ENCODE results near the gene STAP2.

Gene STAP2

DNA sequence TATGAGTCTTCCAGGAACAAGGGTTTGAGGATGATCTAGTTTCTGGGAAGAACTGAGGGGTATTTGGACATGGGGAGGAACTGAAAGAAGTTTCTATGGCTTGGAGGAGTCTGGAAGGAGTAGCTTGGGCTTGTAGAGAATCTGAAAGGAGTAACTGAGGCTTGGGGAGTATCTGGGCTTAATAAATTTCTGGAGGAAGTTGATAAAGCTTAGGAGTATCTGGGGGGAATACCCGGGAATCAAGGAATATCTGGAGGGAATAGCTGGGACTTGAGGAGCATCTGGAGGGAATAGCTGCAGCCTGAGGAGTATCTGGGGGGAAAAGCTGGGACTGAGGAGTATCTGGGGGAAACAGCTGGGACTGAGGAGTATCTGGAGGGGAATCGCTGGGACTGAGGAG, 18.2 kb downstream of the STAP2 start:
- Histone ChIP-seq H2BK15ac (ENCODE audit: low read length) (no peak overlapping the region), H3K79me1 (ENCODE audit: low read depth, low read length) (peaks cover 2% of the 10 kb centered on the region), H2BK120ac (ENCODE audit: low read depth, low read length) (no peak overlapping the region), H2AK5ac (ENCODE audit: low read depth, low read length) (no peak overlapping the region), H3K4ac (ENCODE audit: low read length) (no peak overlapping the region), H3K27ac (replicated peaks; ENCODE audit: low read length) (no peak overlapping the region), H3K14ac (ENCODE audit: low read length) (no peak overlapping the region), H3K4me2 (ENCODE audit: insufficient read depth, low read length, poor library complexity, severe bottlenecking) (no peak overlapping the region), H3K4me1 (ENCODE audit: control insufficient read depth in 2 of 2, insufficient read depth in 1 of 2, low read depth in 1 of 2, low read length in 2 of 2) (no peaks in the 10 kb centered on the region), H3K9ac (ENCODE audit: low read depth, low read length, poor library complexity) (no peak overlapping the region), H3K9me3 (replicated peaks in 1 of 2; ENCODE audit: control insufficient read depth in 2 of 2, insufficient read depth in 1 of 2, low read depth in 1 of 2, low read length in 2 of 2) (peaks cover 6 to 10% of the 10 kb centered on the region in 2 donors), H3K23ac (ENCODE audit: low read depth, low read length, poor library complexity) (no peak overlapping the region), H4K91ac (ENCODE audit: low read depth, low read length, poor library complexity) (no peak overlapping the region), H3K36me3 (replicated peaks in 1 of 2; ENCODE audit: control insufficient read depth in 2 of 2, insufficient read depth in 2 of 2, low read length in 2 of 2) (peaks cover 19 to 29% of the 10 kb centered on the region in 2 donors), H4K8ac (ENCODE audit: low read depth, low read length) (no peak overlapping the region), H3K27me3 (ENCODE audit: control insufficient read depth in 3 of 3, insufficient read depth in 3 of 3, low read depth in 1 of 3, low read length in 3 of 3) (no peaks in the 10 kb centered on the region), H2AFZ (ENCODE audit: low read length) (no peak overlapping the region), H3K18ac (ENCODE audit: low read length) (no peak overlapping the region), H3K4me3 (ENCODE audit: low read length in 2 of 2) (no peak overlapping the region), H2BK5ac (ENCODE audit: low read length) (no peak overlapping the region), H2BK12ac (ENCODE audit: low read length) (no peak overlapping the region)
- WGBS, 2 donors (ENCODE audit: extremely low coverage in 2 of 2, insufficient read length in 2 of 2, insufficient replicate concordance in 1 of 2), result no CpG with 5 or more reads among the region's 2 CpGs
- DNase-seq (ENCODE audit: low spot score), result no peak

DNA sequence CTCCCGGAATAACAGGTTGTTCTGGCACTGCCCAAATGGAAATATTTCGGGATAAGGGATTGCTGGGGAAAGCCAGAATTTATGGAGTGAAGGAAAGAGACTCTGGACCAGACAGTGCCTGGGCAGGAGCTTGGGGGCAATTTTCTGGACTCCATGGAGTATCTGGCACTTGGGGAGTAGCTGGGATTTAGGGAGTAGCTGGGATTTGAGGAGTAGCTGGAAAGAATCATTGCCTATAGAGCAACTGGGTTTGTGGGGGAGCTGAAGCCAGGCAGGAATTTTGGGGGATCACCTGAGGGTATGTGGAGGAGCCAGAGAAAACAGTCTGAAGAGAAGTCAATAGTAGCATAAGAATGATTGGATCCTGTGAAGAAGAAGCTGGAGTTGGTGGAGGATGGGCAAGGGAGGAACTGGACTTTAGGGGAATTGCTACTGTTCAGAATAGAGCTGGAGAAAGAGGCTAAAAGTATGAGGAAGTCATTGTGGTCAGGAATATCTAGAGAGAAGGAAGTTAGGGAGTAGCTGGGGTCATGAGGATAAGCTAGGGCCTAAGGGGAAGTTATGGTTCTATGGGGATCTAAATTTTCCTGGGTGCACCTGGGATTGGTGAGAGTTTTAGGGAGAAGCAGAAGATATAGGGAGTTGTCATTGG, 19.4 kb downstream of the STAP2 start:
- Histone ChIP-seq H3K14ac (ENCODE audit: low read length) (no peak overlapping the region), H3K36me3 (replicated peaks in 1 of 2; ENCODE audit: control insufficient read depth in 2 of 2, insufficient read depth in 2 of 2, low read length in 2 of 2) (peaks cover 22 to 35% of the 10 kb centered on the region in 2 donors), H3K4ac (ENCODE audit: low read length) (no peak overlapping the region), H3K18ac (ENCODE audit: low read length) (no peak overlapping the region), H3K79me1 (ENCODE audit: low read depth, low read length) (no peaks in the 10 kb centered on the region), H3K9ac (ENCODE audit: low read depth, low read length, poor library complexity) (no peak overlapping the region), H3K27ac (replicated peaks; ENCODE audit: low read length) (no peak overlapping the region), H2BK12ac (ENCODE audit: low read length) (no peak overlapping the region), H3K4me3 (ENCODE audit: low read length in 2 of 2) (no peak overlapping the region), H2AK5ac (ENCODE audit: low read depth, low read length) (no peak overlapping the region), H4K91ac (ENCODE audit: low read depth, low read length, poor library complexity) (no peak overlapping the region), H3K4me1 (ENCODE audit: control insufficient read depth in 2 of 2, insufficient read depth in 1 of 2, low read depth in 1 of 2, low read length in 2 of 2) (no peaks in the 10 kb centered on the region), H3K23ac (ENCODE audit: low read depth, low read length, poor library complexity) (peak overlapping the region; percentile 20), H4K8ac (ENCODE audit: low read depth, low read length) (no peak overlapping the region), H2BK15ac (ENCODE audit: low read length) (no peak overlapping the region), H3K27me3 (ENCODE audit: control insufficient read depth in 3 of 3, insufficient read depth in 3 of 3, low read depth in 1 of 3, low read length in 3 of 3) (no peaks in the 10 kb centered on the region), H3K9me3 (replicated peaks in 1 of 2; ENCODE audit: control insufficient read depth in 2 of 2, insufficient read depth in 1 of 2, low read depth in 1 of 2, low read length in 2 of 2) (peaks cover 6 to 10% of the 10 kb centered on the region in 2 donors), H2AFZ (ENCODE audit: low read length) (no peak overlapping the region), H2BK120ac (ENCODE audit: low read depth, low read length) (no peak overlapping the region), H3K4me2 (ENCODE audit: insufficient read depth, low read length, poor library complexity, severe bottlenecking) (no peak overlapping the region), H2BK5ac (ENCODE audit: low read length) (no peak overlapping the region)
- WGBS, 2 donors (ENCODE audit: extremely low coverage in 2 of 2, insufficient read length in 2 of 2, insufficient replicate concordance in 1 of 2), result no CpG with 5 or more reads among the region's 2 CpGs
- DNase-seq (ENCODE audit: low spot score), result no peak

DNA sequence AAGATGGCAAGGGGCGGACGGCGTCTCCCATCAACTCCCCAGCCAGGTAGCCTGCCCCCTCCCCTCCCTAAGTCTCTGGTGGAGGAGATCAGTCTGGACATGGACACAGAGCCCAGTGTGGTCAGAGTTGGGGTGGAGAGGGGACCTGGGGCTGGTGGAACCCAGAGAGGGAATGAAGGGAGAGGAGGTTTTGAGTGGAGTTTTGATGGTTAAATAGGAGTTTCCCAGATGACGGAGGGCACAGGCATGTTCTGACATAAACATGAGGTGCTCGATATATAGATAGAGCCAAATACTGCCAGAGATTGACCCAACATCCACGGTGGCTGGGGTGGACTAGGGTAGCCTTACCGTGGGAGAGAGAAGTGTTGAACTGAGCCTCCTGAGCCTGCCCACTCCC, 20.2 kb downstream of the STAP2 start:
- no peak overlapping the region for H3K14ac ChIP-seq (ENCODE audit: low read length)
- no peak overlapping the region for H3K27ac ChIP-seq (replicated peaks; ENCODE audit: low read length)
- H3K27me3 ChIP-seq (ENCODE audit: control insufficient read depth in 3 of 3, insufficient read depth in 3 of 3, low read depth in 1 of 3, low read length in 3 of 3), result no peaks in the 10 kb centered on the region
- no peak overlapping the region for H2AK5ac ChIP-seq (ENCODE audit: low read depth, low read length)
- no peak overlapping the region for H2BK15ac ChIP-seq (ENCODE audit: low read length)
- DNase-seq (ENCODE audit: low spot score), result no peak
- H4K8ac ChIP-seq (ENCODE audit: low read depth, low read length), result peak overlapping the region; percentile 3
- peak overlapping the region; percentile 31 for H3K23ac ChIP-seq (ENCODE audit: low read depth, low read length, poor library complexity)
- H3K9ac ChIP-seq (ENCODE audit: low read depth, low read length, poor library complexity), result no peak overlapping the region
- H3K4ac ChIP-seq (ENCODE audit: low read length), result no peak overlapping the region
- peaks cover 22 to 42% of the 10 kb centered on the region in 2 donors for H3K36me3 ChIP-seq (replicated peaks in 1 of 2; ENCODE audit: control insufficient read depth in 2 of 2, insufficient read depth in 2 of 2, low read length in 2 of 2)
- H3K4me3 ChIP-seq (ENCODE audit: low read length in 2 of 2), result no peak overlapping the region
- H3K4me1 ChIP-seq (ENCODE audit: control insufficient read depth in 2 of 2, insufficient read depth in 1 of 2, low read depth in 1 of 2, low read length in 2 of 2), result no peaks in the 10 kb centered on the region
- H2BK5ac ChIP-seq (ENCODE audit: low read length), result no peak overlapping the region
- H4K91ac ChIP-seq (ENCODE audit: low read depth, low read length, poor library complexity), result no peak overlapping the region
- no peak overlapping the region for H2BK120ac ChIP-seq (ENCODE audit: low read depth, low read length)
- WGBS, 2 donors (ENCODE audit: extremely low coverage in 2 of 2, insufficient read length in 2 of 2, insufficient replicate concordance in 1 of 2), result no CpG with 5 or more reads among the region's 7 CpGs
- no peak overlapping the region for H3K18ac ChIP-seq (ENCODE audit: low read length)
- no peak overlapping the region for H2BK12ac ChIP-seq (ENCODE audit: low read length)
- H3K79me1 ChIP-seq (ENCODE audit: low read depth, low read length), result no peaks in the 10 kb centered on the region
- no peak overlapping the region for H3K4me2 ChIP-seq (ENCODE audit: insufficient read depth, low read length, poor library complexity, severe bottlenecking)
- H3K9me3 ChIP-seq (replicated peaks in 1 of 2; ENCODE audit: control insufficient read depth in 2 of 2, insufficient read depth in 1 of 2, low read depth in 1 of 2, low read length in 2 of 2), result peaks cover 6 to 10% of the 10 kb centered on the region in 2 donors
- no peak overlapping the region for H2AFZ ChIP-seq (ENCODE audit: low read length)

DNA sequence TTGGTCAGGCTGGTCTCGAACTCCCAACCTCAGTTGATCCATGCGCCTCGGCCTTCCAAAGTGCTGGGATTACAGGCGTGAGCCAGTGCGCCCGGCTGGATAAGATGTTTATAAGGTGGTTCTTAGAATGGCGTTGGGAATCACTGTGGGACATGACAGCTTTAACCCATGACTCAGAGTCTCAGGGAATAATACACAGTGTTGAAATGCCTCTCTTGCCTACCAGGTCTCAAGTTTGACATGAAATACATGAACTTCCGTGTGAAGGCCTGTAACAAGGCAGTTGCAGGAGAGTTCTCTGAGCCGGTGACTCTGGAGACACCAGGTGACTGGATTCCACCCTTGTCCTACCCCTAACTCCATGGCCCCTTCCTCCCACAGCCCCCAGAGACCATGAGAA, 21.7 kb downstream of the STAP2 start:
- Histone ChIP-seq H4K8ac (ENCODE audit: low read depth, low read length) (no peak overlapping the region), H4K91ac (ENCODE audit: low read depth, low read length, poor library complexity) (no peak overlapping the region), H3K4me2 (ENCODE audit: insufficient read depth, low read length, poor library complexity, severe bottlenecking) (no peak overlapping the region), H2BK120ac (ENCODE audit: low read depth, low read length) (no peak overlapping the region), H3K4me3 (ENCODE audit: low read length in 2 of 2) (no peak overlapping the region), H2AK5ac (ENCODE audit: low read depth, low read length) (no peak overlapping the region), H3K18ac (ENCODE audit: low read length) (no peak overlapping the region), H3K27me3 (ENCODE audit: control insufficient read depth in 3 of 3, insufficient read depth in 3 of 3, low read depth in 1 of 3, low read length in 3 of 3) (no peaks in the 10 kb centered on the region), H3K36me3 (replicated peaks in 1 of 2; ENCODE audit: control insufficient read depth in 2 of 2, insufficient read depth in 2 of 2, low read length in 2 of 2) (peaks cover 27 to 42% of the 10 kb centered on the region in 2 donors), H3K79me1 (ENCODE audit: low read depth, low read length) (no peaks in the 10 kb centered on the region), H3K4me1 (ENCODE audit: control insufficient read depth in 2 of 2, insufficient read depth in 1 of 2, low read depth in 1 of 2, low read length in 2 of 2) (no peaks in the 10 kb centered on the region), H2BK15ac (ENCODE audit: low read length) (no peak overlapping the region), H3K23ac (ENCODE audit: low read depth, low read length, poor library complexity) (no peak overlapping the region), H2BK12ac (ENCODE audit: low read length) (no peak overlapping the region), H3K27ac (replicated peaks; ENCODE audit: low read length) (no peak overlapping the region), H3K14ac (ENCODE audit: low read length) (no peak overlapping the region), H2AFZ (ENCODE audit: low read length) (no peak overlapping the region), H2BK5ac (ENCODE audit: low read length) (no peak overlapping the region), H3K9ac (ENCODE audit: low read depth, low read length, poor library complexity) (no peak overlapping the region), H3K9me3 (replicated peaks in 1 of 2; ENCODE audit: control insufficient read depth in 2 of 2, insufficient read depth in 1 of 2, low read depth in 1 of 2, low read length in 2 of 2) (peaks cover 6 to 10% of the 10 kb centered on the region in 2 donors), H3K4ac (ENCODE audit: low read length) (no peak overlapping the region)
- no peak for DNase-seq (ENCODE audit: low spot score)
- no CpG with 5 or more reads among the region's 9 CpGs for WGBS, 2 donors (ENCODE audit: extremely low coverage in 2 of 2, insufficient read length in 2 of 2, insufficient replicate concordance in 1 of 2)

All from neuronal stem cell (in vitro differentiated cells).